Measurements from ENCODE around the gene GNRH2.
"Not testable (repeated sequence)": the region's sequence is repeated elsewhere in the genome, so short reads cannot be mapped to it uniquely, and the experiment has no call there.

The GNRH2 gene

DNA sequence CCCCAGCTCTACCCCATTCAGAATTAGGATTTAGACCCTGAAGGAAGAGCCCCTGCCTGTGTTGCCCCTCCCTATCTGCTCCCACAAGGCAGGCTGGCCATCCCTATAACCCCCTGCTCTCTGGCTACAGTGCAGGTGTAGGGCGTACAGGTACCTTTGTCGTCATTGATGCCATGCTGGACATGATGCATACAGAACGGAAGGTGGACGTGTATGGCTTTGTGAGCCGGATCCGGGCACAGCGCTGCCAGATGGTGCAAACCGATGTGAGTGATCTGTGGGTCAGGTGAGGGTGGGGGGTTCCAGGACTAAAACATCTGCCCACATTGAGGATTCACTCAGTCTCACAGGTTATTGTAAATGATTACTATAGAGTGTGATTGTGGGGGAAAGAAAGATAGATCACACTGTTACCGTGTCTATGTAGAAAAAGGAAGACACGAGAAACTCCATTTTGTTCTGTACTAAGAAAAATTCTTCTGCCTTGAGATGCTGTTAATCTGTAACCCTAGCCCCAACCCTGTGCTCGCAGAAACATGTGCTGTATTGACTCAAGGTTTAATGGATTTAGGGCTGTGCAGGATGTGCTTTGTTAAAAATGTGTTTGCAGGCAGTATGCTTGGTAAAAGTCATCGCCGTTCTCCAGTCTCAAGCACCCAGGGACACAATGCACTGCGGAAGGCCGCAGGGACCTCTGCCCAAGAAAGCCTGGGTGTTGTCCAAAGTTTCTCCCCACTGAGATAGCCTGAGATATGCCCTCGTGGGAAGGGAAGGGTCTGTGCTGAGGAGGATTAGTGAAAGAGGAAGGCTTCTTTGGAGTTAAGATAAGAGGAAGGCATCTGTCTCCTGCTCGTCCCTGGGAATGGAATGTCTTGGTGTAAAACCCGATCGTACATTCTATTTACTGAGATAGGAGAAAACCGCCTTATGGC, 20.6 kb upstream of the GNRH2 start:
- peaks cover 47% of the 10 kb centered on the region for H3K36me3 Mint-ChIP-seq
- CTCF ChIA-PET, H3K4me3 Mint-ChIP-seq, DNase-seq, H3K4me1 Mint-ChIP-seq, H3K27ac Mint-ChIP-seq, H3K9me3 Mint-ChIP-seq, H3K27me3 Mint-ChIP-seq: not testable (repeated sequence)

DNA sequence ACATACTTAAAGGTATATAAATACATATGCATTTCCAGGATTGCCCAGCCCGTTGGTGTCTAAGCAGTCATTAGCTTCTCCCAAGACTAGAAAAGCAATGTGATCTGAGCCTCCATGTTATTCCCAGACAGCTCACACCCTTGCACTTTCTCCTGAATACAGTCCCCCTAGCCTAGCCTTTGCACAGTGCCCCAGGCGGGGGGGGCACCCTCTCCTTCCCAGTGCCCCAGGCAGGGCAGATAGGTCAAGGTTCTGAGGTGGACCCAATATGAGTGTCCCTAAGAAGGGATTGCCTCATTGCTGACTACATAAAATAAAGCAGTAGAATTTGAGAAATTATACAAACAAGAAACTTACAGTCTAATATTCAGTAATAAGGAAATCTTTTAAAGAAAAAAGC, 15.4 kb upstream of the GNRH2 start:
- H3K36me3 Mint-ChIP-seq = peaks cover 36% of the 10 kb centered on the region
- H3K4me1 Mint-ChIP-seq = no peaks in the 10 kb centered on the region
- CTCF ChIA-PET = no interaction called here
- no peaks in the 10 kb centered on the region for H3K27me3 Mint-ChIP-seq
- H3K27ac Mint-ChIP-seq = no peak overlapping the region
- no peak for DNase-seq
- no peaks in the 10 kb centered on the region for H3K9me3 Mint-ChIP-seq
- no peak overlapping the region for H3K4me3 Mint-ChIP-seq

DNA sequence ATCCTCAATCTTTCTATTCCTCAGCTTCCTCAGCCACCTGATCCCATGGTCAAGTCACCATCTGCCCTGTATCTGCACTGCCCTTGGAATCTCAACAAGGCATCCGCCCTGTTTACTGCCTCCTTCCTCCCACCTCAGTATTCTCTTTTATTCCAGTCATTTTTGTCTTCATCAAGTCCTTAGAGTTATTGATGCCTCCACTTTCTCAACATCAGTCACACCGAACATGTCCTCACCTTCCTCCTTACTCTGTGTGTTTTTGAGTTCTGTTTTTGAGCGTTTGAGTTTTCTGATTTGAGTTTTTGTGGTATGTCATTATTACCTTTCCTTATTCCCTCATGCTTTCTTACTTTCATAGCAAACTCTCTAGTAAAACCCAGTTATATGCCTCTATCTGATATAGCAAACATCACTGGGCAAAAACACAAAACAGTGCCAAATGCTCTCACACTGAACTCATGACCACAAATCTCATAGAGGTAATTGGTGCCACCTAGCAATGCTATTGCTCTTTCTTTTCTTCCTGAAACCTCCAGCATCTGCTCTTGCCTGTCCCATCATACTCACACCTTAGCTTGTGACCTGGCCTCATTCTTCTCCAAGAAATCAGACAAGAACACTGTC, 11.8 kb upstream of the GNRH2 start:
- H3K27ac Mint-ChIP-seq = no peak overlapping the region
- peaks cover 40% of the 10 kb centered on the region for H3K36me3 Mint-ChIP-seq
- no peaks in the 10 kb centered on the region for H3K4me1 Mint-ChIP-seq
- no peaks in the 10 kb centered on the region for H3K27me3 Mint-ChIP-seq
- DNase-seq = no peak
- H3K9me3 Mint-ChIP-seq = no peaks in the 10 kb centered on the region
- H3K4me3 Mint-ChIP-seq = no peak overlapping the region
- CTCF ChIA-PET = no interaction called here

DNA sequence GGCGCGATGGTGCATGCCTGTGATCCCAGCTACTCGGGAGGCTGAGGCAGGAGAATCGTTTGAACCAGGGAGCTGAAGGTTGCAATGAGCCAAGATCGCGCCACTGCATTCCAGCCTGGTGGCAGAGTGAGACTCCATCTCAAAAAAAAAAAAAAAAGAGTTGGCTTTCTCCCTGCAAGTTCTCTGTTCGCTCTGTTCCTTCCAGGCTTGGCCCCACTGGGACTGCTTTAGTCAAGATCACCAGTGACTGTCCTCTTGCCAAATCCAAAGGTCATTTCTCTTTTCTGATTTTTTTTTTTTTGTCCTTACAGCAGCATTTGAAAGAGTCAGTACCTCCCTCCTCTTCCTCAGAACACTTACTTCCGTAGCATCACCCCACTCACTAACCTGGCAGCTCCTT, 10.8 kb upstream of the GNRH2 start:
- peaks cover 31% of the 10 kb centered on the region for H3K36me3 Mint-ChIP-seq
- CTCF ChIA-PET = no interaction called here

DNA sequence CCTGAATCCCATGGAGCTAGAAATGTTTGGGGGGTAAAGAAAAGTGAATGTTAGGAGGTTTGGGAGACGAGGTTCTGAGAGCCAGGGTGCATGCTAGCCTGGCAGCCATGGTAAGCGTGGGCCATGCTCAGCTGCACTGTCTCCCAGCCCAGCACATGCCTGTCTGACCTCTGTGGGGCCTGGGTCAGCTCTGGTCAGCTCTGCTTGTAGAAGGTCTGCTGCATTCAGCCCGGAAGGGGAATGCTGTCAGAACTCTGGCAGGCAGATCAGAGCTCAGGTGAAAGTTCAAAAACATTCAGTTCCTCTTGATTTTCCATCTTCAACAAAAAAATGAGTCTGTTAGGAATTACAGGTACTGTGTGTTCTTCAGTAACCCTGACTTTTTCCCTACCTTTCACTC, 5.8 kb upstream of the GNRH2 start:
- H3K36me3 Mint-ChIP-seq = peaks cover 44% of the 10 kb centered on the region
- DNase-seq = no peak
- H3K27me3 Mint-ChIP-seq = no peaks in the 10 kb centered on the region
- no peak overlapping the region for H3K27ac Mint-ChIP-seq
- no peak overlapping the region for H3K4me3 Mint-ChIP-seq
- CTCF ChIA-PET = no interaction called here
- H3K4me1 Mint-ChIP-seq = peaks cover 20% of the 10 kb centered on the region
- H3K9me3 Mint-ChIP-seq = no peaks in the 10 kb centered on the region

More for the DNA sequence above, 10.8 kb upstream of the GNRH2 start:
- no peak for DNase-seq
- H3K27ac Mint-ChIP-seq = no peak overlapping the region
- H3K4me3 Mint-ChIP-seq = no peak overlapping the region
- H3K4me1 Mint-ChIP-seq = no peaks in the 10 kb centered on the region
- H3K9me3 Mint-ChIP-seq = no peaks in the 10 kb centered on the region
- no peaks in the 10 kb centered on the region for H3K27me3 Mint-ChIP-seq

DNA sequence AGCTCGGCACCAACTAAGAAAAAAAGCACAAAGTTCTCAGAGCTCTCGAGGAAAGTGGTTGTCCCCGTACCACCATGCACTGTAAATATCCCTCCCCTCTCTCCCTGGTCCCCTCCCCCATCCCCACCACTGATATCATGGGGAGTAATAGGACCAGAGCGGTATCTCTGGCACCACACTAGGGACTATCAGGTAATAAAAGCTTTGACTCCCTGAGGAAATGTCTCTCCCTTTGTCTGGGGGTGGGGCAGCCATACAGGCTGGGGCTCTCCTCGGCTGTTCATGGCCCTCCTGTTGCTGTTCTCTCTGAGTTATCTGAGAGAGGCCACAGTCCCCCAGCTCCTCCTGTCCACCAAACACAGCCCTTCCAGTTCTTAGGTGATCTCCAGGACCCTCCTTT, 5.0 kb upstream of the GNRH2 start:
- Mint-ChIP-seq H3K27me3 (no peaks in the 10 kb centered on the region), H3K27ac (peak overlapping the region; percentile 76), H3K36me3 (peaks cover 42% of the 10 kb centered on the region), H3K4me3 (no peak overlapping the region), H3K4me1 (peaks cover 20% of the 10 kb centered on the region), H3K9me3 (no peaks in the 10 kb centered on the region)
- DNase-seq = no peak
- CTCF ChIA-PET = interaction anchor here (0.7 kb wide), 1 partner anchor 23 kb away, joined by 3 read pairs; no protein-coding TSS in a partner anchor

DNA sequence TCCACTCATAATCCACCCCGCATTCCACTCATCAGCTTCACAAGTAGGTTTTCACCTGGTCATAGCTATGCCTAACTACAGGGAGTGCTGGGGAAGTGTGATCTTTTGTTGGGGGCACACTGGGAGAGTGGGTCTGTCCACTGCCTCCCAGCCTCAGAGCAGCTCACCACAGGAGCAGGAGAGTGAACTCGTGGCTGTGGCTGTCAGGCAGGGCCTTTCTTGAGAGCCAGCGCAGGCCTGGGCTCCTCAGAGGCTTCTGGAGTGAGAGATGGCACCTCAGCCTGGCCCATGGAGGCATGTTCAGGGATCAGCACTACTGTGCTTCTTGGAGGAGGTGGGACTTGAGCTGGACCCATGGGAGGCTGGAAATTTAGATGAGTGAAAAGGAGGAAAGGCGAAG, 4.0 kb upstream of the GNRH2 start:
- H3K9me3 Mint-ChIP-seq = no peaks in the 10 kb centered on the region
- peaks cover 39% of the 10 kb centered on the region for H3K36me3 Mint-ChIP-seq
- DNase-seq = no peak
- no peaks in the 10 kb centered on the region for H3K27me3 Mint-ChIP-seq
- no peak overlapping the region for H3K4me3 Mint-ChIP-seq
- H3K4me1 Mint-ChIP-seq = peaks cover 20% of the 10 kb centered on the region
- peak overlapping the region; percentile 71 for H3K27ac Mint-ChIP-seq
- CTCF ChIA-PET = interaction anchor here (0.7 kb wide), 1 partner anchor 24 kb away, joined by 3 read pairs; no protein-coding TSS in a partner anchor

DNA sequence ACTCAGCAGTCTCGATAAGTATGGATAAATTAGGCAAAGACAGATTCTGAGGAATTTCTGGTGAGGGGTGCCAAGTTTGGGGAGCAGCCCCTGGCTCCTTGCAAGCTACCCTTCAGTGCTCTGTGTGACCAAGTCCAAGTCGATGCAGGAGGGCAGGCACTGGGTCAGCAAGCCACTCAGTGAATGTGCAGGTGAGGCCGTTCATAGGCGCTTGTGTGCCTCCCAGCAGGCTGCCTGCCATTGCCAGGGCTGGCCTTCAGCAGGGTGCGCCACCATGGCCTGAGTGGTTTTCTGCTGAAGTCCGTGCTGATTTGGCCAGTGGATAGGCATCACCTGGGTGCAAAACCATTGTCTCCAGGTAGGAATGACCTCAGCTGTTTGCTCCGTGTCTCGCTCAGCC, 3.3 kb upstream of the GNRH2 start:
- Mint-ChIP-seq H3K4me3 (no peak overlapping the region), H3K9me3 (no peaks in the 10 kb centered on the region), H3K27me3 (no peaks in the 10 kb centered on the region), H3K27ac (peak overlapping the region; percentile 71), H3K36me3 (peaks cover 35% of the 10 kb centered on the region), H3K4me1 (peaks cover 23% of the 10 kb centered on the region)
- CTCF ChIA-PET = no interaction called here
- no peak for DNase-seq

DNA sequence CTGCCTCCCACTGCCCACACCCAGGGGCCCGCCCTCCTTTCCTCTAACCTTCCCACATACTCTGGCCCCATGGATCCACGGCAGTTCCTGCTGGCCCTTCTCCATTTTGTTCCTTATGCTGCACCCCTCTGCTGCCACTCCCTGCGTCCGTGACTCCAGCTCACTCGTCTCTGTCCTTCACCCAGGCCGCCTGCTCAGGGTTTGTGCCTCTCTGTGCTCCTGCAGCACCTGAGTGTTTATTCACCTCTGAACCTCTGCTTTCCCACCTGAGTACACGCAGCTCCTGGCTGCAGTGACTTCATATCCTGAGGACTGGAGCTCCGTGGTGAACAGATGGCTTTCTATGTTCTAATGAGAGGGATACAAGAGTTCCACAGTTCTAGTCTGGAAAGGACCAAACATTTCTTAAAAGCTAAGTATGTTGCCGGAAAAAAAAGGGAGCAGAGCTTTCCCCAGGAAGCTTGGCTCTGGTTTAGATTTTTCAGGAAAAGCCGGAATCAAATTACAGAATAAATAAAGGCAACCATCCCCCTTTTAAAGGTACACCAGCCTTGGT, 1.5 kb upstream of the GNRH2 start:
- H3K27ac Mint-ChIP-seq = peak overlapping the region; percentile 78
- DNase-seq = no peak
- peaks cover 30% of the 10 kb centered on the region for H3K4me1 Mint-ChIP-seq
- no peaks in the 10 kb centered on the region for H3K9me3 Mint-ChIP-seq
- no peak overlapping the region for H3K4me3 Mint-ChIP-seq
- H3K36me3 Mint-ChIP-seq = peaks cover 26% of the 10 kb centered on the region
- no peaks in the 10 kb centered on the region for H3K27me3 Mint-ChIP-seq
- CTCF ChIA-PET = interaction anchor here (1.4 kb wide), 1 partner anchor 11 kb away, joined by 6 read pairs; no protein-coding TSS in a partner anchor

DNA sequence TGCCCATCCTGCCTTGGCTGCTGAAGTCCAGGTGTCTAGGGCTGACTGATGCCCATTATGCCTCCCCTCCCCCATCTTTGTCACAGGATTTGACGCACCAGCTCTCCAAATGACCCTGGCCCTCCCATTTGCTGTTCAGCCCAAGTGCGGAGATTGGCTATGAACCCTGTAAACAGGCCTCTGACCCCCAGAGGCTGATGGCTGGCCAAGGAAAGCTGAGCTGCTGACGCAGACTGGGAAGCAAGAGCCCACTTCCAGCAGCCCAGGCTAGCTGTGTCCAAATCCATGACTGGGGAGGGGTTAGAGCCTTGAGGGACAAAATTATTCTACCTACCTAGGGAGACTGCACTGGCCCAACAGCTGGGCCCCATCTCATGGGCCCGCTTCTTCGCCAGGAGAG, 797 bp upstream of the GNRH2 start:
- H3K36me3 Mint-ChIP-seq = peaks cover 27% of the 10 kb centered on the region
- H3K27ac Mint-ChIP-seq = no peak overlapping the region
- CTCF ChIA-PET = interaction anchor here (1.4 kb wide), 1 partner anchor 11 kb away, joined by 6 read pairs; no protein-coding TSS in a partner anchor
- DNase-seq = no peak
- H3K4me3 Mint-ChIP-seq = no peak overlapping the region
- H3K27me3 Mint-ChIP-seq = no peaks in the 10 kb centered on the region
- peaks cover 37% of the 10 kb centered on the region for H3K4me1 Mint-ChIP-seq
- no peaks in the 10 kb centered on the region for H3K9me3 Mint-ChIP-seq

DNA sequence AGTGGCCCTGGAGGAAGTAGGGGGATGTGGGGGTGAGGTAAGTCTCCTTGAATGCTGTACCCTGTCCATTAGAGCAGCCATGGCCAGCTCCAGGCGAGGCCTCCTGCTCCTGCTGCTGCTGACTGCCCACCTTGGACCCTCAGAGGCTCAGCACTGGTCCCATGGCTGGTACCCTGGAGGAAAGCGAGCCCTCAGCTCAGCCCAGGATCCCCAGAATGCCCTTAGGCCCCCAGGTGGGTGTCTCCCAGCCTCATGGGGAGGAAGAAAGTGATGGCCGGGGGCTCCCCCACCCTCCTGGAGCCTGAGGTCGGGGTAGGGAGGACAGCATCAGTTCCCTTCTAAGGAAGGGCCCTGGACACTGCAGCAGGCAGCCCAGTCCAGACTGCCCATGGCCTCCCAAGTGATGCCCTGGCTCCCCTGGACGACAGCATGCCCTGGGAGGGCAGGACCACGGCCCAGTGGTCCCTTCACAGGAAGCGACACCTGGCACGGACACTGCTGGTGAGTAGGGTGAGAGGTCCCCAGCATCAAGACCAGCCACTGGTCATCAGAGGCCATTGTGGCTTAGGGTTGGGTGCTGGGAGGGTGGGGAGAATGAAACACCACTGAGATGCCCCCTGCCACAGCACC, 1.0 kb downstream of the GNRH2 start:
- CTCF ChIA-PET = no interaction called here
- H3K4me3 Mint-ChIP-seq = peak overlapping the region; percentile 40
- H3K4me1 Mint-ChIP-seq = peaks cover 45% of the 10 kb centered on the region
- no peaks in the 10 kb centered on the region for H3K27me3 Mint-ChIP-seq
- no peak for DNase-seq
- H3K27ac Mint-ChIP-seq = peak overlapping the region; percentile 42
- H3K9me3 Mint-ChIP-seq = no peaks in the 10 kb centered on the region
- H3K36me3 Mint-ChIP-seq = peaks cover 24% of the 10 kb centered on the region

DNA sequence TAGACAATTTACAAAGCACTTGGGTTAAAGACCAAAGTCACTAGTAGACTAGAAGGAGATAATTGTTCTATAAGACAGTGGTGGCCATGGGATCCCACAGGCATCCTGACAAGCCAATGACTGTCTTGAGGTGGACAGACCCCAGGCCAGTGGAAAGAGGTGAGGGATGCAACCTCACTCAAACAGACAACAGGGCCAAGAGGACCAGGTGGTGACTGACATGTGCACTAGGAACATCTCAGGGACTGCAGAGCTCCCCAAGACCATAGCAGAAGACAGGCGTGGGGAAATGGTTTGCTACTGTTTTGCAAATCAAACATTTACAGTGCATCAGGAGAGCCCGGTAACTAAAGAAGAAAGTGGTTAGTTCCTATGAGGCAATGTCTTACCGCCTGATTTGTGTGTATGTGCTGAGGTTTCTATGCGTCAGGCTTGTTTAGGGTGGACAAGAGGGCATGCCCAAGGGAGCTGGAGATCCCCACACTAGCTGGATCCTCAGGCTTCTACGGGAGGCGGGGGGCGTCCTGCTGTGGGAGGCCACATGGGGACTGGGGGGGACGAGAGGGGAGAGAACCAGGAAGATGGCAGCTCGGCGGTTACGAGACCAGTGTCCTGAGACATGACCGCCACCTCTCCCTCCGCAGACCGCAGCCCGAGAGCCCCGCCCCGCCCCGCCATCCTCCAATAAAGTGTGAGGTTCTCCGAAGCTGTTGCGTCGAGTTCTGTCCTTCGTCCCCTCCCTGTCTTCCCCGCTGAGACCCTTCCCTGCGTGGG, 1.8 kb downstream of the GNRH2 start:
- H3K4me3 Mint-ChIP-seq = peak overlapping the region; percentile 72
- peaks cover 39% of the 10 kb centered on the region for H3K4me1 Mint-ChIP-seq
- peaks cover 26% of the 10 kb centered on the region for H3K36me3 Mint-ChIP-seq
- CTCF ChIA-PET = interaction anchor here (1.0 to 1.1 kb wide), 2 partner anchors 8 to 131 kb away, joined by 3 to 5 read pairs; no protein-coding TSS in a partner anchor
- no peak for DNase-seq
- peak overlapping the region; percentile 58 for H3K27ac Mint-ChIP-seq
- H3K27me3 Mint-ChIP-seq = no peaks in the 10 kb centered on the region
- no peaks in the 10 kb centered on the region for H3K9me3 Mint-ChIP-seq

DNA sequence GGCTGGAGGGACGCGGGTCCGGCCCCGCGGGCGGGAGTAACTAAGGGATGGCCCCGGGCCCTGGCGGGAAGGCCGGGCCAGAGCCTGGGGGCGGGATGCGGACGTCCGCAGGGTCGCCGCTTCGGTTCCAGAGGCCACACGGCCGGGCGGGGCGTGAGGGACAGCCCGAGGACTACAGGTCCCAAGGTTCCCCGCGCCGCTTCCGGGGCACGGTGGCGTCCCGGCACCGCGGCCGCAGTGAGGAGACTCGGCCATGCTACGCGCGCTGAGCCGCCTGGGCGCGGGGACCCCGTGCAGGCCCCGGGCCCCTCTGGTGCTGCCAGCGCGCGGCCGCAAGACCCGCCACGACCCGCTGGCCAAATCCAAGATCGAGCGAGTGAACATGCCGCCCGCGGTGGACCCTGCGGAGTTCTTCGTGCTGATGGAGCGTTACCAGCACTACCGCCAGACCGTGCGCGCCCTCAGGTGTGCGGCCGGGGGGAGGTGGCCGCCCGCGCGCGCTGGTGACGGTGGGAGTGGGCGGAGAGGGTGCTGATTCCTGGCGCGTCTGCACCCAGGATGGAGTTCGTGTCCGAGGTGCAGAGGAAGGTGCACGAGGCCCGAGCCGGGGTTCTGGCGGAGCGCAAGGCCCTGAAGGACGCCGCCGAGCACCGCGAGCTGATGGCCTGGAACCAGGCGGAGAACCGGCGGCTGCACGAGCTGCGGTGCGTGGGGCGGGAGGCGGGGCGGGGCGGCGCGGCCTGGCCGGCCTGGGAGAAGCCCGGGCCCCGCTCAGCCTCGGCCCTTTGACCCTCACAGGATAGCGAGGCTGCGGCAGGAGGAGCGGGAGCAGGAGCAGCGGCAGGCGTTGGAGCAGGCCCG, 2.6 kb downstream of the GNRH2 start, which contains the start of gene MRPS26:
TSS of gene MRPS26 (plus strand) at position 237 of the 861 bp plus-strand sequence. CDS start at position 254, 17 bp downstream.
- Mint-ChIP-seq H3K4me1 (peaks cover 33% of the 10 kb centered on the region), H3K36me3 (peaks cover 24% of the 10 kb centered on the region), H3K4me3 (peak within 1 kb of the TSS; percentile 72), H3K27me3 (no peaks in the 10 kb centered on the region), H3K27ac (peak within 1 kb of the TSS; percentile 70), H3K9me3 (no peaks in the 10 kb centered on the region)
- peak; percentile 89 for DNase-seq
- CTCF ChIA-PET = interaction anchor here (1.0 to 1.1 kb wide), 2 partner anchors 7 to 132 kb away, joined by 3 to 5 read pairs; no protein-coding TSS in a partner anchor

Measured in activated naive CD4-positive, alpha-beta T cell treated with anti-CD3 and anti-CD28 coated beads, Interleukin-2, amount 10 ng/mL, durations not matched to agents 7 days and 5 days (primary cell).